GM13977 (cell line): ENCODE data around the gene LRRFIP1.

ENCODE experiments used
- DNase-seq: peaks from one replicate; pipeline ENCODE4 v3.0.0; 2012; ENCODE audit warnings: low spot score
- in situ Hi-C: fragments of 300-500 bp; cut with MboI; formaldehyde crosslinking; loops from one replicate; pipeline ENCODE4 v1.12.0; 2022; ENCODE audit warnings: low sequenced_read_pairs, low pct_unique_long_range_greater_than_20kb, mixed read lengths, inconsistent platforms; ENCODE audit not compliant: unreplicated experiment
- TF ChIP-seq, protein P1 (sequence below): IDR thresholded peaks from 2 replicates; pipeline ENCODE4 v1.5.1; 2012; ENCODE audit warnings: mild to moderate bottlenecking, control low read depth; ENCODE audit not compliant: insufficient read depth; ENCODE audit errors: extremely low read depth, missing control alignments

The LRRFIP1 gene

DNA sequence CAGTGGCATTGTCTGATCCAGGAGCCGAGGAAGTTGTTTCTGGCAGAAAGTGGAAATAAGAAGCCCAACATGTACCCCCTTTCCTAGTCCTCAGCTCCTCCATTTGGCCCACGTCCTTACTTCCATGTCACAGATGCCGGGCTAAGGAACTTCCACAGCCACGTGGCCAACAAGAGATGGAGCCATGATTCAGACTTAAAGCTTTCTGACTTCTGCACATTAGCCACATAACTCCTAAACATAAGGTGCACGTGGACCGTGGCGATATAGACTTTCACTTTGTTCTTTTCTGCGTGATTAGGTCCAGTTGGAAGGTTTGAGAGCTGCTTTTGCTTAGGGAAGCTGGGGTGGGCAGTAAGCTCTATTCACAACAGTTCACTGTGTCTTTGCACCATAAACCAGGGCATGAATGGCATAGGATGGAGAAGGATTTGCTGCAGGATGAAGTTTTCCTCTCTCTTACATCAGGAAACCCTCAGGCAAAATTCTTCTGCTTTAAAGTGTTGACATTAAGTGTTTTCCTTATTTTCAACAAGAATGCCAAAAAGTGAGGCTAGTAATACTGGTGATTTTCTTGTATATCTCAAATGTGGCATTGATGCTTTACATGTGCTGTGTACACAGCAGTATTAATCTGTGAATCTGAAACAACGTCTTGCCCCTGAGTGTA is 109.9 kb downstream of the LRRFIP1 start:
- TF ChIP-seq, protein P1, sequence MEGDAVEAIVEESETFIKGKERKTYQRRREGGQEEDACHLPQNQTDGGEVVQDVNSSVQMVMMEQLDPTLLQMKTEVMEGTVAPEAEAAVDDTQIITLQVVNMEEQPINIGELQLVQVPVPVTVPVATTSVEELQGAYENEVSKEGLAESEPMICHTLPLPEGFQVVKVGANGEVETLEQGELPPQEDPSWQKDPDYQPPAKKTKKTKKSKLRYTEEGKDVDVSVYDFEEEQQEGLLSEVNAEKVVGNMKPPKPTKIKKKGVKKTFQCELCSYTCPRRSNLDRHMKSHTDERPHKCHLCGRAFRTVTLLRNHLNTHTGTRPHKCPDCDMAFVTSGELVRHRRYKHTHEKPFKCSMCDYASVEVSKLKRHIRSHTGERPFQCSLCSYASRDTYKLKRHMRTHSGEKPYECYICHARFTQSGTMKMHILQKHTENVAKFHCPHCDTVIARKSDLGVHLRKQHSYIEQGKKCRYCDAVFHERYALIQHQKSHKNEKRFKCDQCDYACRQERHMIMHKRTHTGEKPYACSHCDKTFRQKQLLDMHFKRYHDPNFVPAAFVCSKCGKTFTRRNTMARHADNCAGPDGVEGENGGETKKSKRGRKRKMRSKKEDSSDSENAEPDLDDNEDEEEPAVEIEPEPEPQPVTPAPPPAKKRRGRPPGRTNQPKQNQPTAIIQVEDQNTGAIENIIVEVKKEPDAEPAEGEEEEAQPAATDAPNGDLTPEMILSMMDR, result no peak
- in situ Hi-C loops, result no loop called here
- no peak for DNase-seq

DNA sequence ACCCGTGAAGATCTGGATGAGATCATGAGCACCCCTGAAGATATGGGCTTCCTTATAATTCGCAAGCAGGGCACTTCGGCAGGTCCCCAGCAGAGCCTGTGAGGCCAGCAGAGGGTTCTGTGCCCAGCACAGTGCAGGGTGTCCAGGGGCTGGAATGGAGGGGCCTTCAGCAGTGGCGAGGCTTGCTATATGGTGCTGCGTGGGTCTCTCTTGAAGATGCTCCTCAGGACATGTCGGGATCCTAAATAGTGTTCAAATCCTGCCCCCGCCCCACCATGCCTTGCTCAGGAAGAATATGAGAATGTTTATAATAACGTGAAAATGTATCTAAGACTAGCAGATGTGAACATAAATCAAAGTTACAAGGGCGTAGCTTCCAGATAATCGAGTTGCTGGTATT is 110.9 kb downstream of the LRRFIP1 start:
- DNase-seq, result no peak
- TF ChIP-seq, protein P1, result no peak
- in situ Hi-C loops, result no loop called here

DNA sequence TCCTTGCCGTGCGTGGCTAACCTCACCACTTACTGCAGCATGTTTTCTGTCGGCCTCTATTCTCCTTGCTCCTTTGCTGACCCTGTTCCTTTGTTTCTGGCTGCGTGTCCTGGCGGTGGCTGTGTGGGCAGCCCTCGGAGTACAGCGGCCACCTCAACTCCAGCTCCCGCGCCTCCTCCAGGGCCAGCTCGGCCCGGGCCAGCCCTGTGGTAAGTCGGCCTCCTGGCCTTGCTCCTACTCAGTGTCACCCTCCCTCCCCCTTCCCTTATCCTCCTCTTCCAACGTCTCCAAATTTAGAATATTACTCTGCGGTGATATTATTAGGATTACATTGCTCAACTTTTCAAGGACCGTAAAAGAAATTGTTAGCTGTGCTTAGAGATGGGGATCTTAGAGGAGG is 111.7 kb downstream of the LRRFIP1 start:
- TF ChIP-seq, protein P1, result no peak
- DNase-seq, result no peak
- in situ Hi-C loops, result no loop called here

DNA sequence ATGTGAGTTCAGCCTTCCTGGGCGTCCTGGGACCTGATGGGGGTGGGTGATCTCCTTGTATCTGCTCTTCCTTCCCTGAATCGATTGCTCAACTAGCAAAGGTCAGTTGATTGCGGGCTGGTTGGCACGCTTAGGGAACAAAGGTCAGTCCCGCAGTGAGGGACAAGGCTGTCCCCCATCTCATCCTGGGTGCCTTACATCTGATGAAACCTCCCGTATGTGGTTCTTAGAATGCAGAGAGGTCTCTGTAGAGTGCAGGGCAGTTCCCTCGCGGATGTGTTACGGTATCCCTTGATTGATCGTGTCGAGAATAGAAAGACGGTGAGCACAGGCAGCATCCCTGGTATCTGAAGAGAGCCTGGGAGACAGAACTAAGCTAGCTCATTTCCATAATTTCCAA is 114.8 kb downstream of the LRRFIP1 start:
- TF ChIP-seq, protein P1, result no peak
- DNase-seq, result no peak
- in situ Hi-C loops, result no loop called here

DNA sequence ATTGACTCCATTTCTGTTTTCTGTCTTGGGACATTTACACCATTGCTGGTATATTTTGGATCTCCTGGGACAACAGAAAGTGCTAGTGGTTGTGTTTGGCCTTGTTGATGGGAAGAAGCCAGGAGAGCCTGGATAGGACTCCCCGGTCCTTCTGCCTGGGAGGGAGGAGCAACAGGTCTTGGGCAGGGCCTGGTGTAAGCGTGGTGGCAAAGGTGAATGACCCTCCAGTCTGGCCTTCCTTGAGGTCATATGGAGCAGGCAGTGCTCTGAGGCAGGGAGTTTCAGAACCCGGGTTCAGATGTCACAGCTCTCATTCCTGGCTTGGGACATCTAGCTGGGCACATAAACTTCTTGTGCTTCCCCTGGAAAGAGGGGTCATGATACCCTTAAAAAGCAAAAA is 115.2 kb downstream of the LRRFIP1 start:
- TF ChIP-seq, protein P1, result no peak
- no peak for DNase-seq
- in situ Hi-C loops, result no loop called here

DNA sequence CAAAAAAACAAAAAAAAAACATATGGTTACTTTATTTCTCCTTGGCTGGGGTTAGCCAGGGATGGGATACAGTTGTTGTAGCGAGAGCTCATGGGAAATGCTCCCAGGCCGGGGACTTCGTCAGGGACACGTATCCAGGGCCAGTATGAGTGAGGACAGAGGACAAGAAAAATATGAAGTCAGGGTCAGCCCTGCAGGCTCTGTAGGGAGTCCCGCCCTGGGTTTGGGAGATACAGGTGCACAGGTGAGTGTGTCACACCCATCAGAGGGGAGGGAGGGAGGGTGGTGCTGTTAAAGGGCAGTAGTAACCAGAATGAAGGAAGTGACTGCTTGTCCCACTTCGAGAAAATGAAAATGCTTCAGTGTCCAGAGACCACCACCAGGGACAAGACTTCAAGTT is 115.6 kb downstream of the LRRFIP1 start:
- no peak for DNase-seq
- in situ Hi-C loops, result no loop called here
- TF ChIP-seq, protein P1, result no peak
